Mesendoderm (in vitro differentiated cells): ENCODE results near the gene XXYLT1.
A peak's percentile ranks its signal among the peaks of the same experiment; 100 is the strongest.

Source experiments
- DNase-seq: peaks from one replicate; pipeline ENCODE4 v3.0.0; 2013
- H2AK5ac ChIP-seq: 2 replicates; pipeline ENCODE4 v1.6.1; 2013; ENCODE audit warnings: low read length, inconsistent platforms
- H2BK120ac ChIP-seq: 2 replicates; pipeline ENCODE4 v1.6.1; 2013; ENCODE audit warnings: low read depth, mild to moderate bottlenecking, low read length, moderate library complexity, mixed read lengths
- H2BK15ac ChIP-seq: replicated peaks from 2 replicates; pipeline ENCODE4 v1.6.1; 2013; ENCODE audit warnings: low read depth, mild to moderate bottlenecking, moderate library complexity
- H2BK5ac ChIP-seq: 2 replicates; pipeline ENCODE4 v1.6.1; 2013; ENCODE audit warnings: low read length, inconsistent platforms
- H3K18ac ChIP-seq: 2 replicates; pipeline ENCODE4 v1.6.1; 2013; ENCODE audit warnings: mild to moderate bottlenecking, low read length, mixed read lengths
- H3K23ac ChIP-seq: one replicate; pipeline ENCODE4 v1.6.1; 2013; ENCODE audit warnings: low read length
- H3K27ac ChIP-seq: 2 replicates; pipeline ENCODE4 v1.5.1; 2013; ENCODE audit warnings: low read depth, mild to moderate bottlenecking, inconsistent platforms, low read length, moderate library complexity
- H3K27me3 ChIP-seq: 2 replicates; pipeline ENCODE4 v1.6.1; 2013; ENCODE audit warnings: low read length, control low read depth, mild to moderate bottlenecking, inconsistent platforms; ENCODE audit not compliant: insufficient read depth, poor library complexity
- H3K36me3 ChIP-seq: 2 replicates; pipeline ENCODE4 v1.6.1; 2013; ENCODE audit warnings: low read length, inconsistent platforms; ENCODE audit not compliant: control insufficient read depth, insufficient read depth
- H3K4ac ChIP-seq: one replicate; pipeline ENCODE4 v1.6.1; 2013; ENCODE audit warnings: low read depth, mild to moderate bottlenecking, low read length, moderate library complexity
- H3K4me1 ChIP-seq: 2 replicates; pipeline ENCODE4 v1.6.1; 2013; ENCODE audit warnings: low read depth, low read length, inconsistent platforms; ENCODE audit not compliant: control insufficient read depth
- H3K4me2 ChIP-seq: 2 replicates; pipeline ENCODE4 v1.6.1; 2013; ENCODE audit warnings: low read length
- H3K4me3 ChIP-seq: 2 replicates; pipeline ENCODE4 v1.5.1; 2013; ENCODE audit warnings: mild to moderate bottlenecking, low read length
- H3K56ac ChIP-seq: one replicate; pipeline ENCODE4 v1.6.1; 2013; ENCODE audit warnings: low read length
- H3K79me1 ChIP-seq: 2 replicates; pipeline ENCODE4 v1.6.1; 2013; ENCODE audit warnings: low read length, inconsistent platforms
- H3K79me2 ChIP-seq: 2 replicates; pipeline ENCODE4 v1.6.1; 2013; ENCODE audit warnings: mild to moderate bottlenecking, low read length; ENCODE audit not compliant: control insufficient read depth, insufficient read depth
- H3K9ac ChIP-seq: 2 replicates; pipeline ENCODE4 v1.6.1; 2013; ENCODE audit warnings: low read length, inconsistent platforms
- H4K5ac ChIP-seq: one replicate; pipeline ENCODE4 v1.6.1; 2013; ENCODE audit warnings: low read length
- H4K8ac ChIP-seq: one replicate; pipeline ENCODE4 v1.6.1; 2013; ENCODE audit warnings: low read depth, mild to moderate bottlenecking, control low read depth, low read length, moderate library complexity
- WGBS: extraction: QIAGEN DNeasy Blood & Tissue Kit; methylation state at CpG from one replicate; pipeline ENCODE4 v1.1.7; 2013; ENCODE audit warnings: low lambda C conversion rate, missing lambda C conversion rate; ENCODE audit not compliant: insufficient coverage; ENCODE audit errors: extremely low coverage; 5-methylcytosine and 5-hydroxymethylcytosine counted together

Gene XXYLT1

DNA sequence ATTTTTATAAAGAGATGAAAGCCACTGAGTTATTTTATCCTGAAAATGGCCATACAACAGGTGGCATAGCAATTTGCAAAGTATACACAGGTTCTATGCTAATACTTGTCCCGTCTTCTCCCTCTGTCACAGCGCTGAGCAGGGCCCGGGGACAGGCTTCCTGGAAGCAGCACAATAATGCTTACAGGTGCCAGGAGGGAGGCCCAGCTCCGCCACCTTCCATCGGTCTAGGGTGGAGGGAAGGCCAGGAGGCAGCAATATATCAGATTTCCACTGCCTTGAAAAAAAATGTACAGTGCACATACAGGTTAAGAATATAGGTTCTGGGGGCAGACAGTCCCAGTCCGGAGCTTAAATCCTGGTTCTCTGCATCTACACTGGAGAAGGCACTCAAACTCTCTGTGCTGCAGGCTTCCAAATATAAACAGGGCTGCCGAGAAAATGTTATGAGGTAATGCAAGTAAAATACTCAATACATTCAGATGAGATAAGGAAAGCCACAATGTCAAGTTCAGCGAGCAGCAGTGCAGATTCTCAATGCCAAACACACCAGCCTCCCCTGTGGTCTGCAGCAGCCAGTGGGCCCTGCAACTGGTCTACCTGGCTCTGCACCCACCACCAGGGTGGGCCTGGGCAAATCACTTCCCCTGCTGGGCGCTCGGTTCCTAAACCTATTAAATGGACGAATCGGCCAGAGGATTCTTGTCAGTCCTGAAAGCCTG, 189.6 kb downstream of the XXYLT1 start:
- H3K27me3 ChIP-seq = no peaks in the 10 kb centered on the region
- no peak overlapping the region for H2BK120ac ChIP-seq
- H3K4ac ChIP-seq = no peak overlapping the region
- H3K4me3 ChIP-seq = no peak overlapping the region
- no peak overlapping the region for H3K18ac ChIP-seq
- no peak overlapping the region for H2BK5ac ChIP-seq
- H4K5ac ChIP-seq = no peak overlapping the region
- no peaks in the 10 kb centered on the region for H3K79me2 ChIP-seq
- no peaks in the 10 kb centered on the region for H3K4me1 ChIP-seq
- no peak overlapping the region for H3K9ac ChIP-seq
- H3K23ac ChIP-seq = no peak overlapping the region
- no peak overlapping the region for H2AK5ac ChIP-seq
- H2BK15ac ChIP-seq = no peak overlapping the region
- no peak overlapping the region for H4K8ac ChIP-seq
- peaks cover 4% of the 10 kb centered on the region for H3K79me1 ChIP-seq
- DNase-seq = no peak
- WGBS = no CpG with 5 or more reads among the region's 12 CpGs
- H3K56ac ChIP-seq = no peak overlapping the region
- H3K27ac ChIP-seq = no peak overlapping the region
- H3K36me3 ChIP-seq = no peaks in the 10 kb centered on the region
- no peak overlapping the region for H3K4me2 ChIP-seq

DNA sequence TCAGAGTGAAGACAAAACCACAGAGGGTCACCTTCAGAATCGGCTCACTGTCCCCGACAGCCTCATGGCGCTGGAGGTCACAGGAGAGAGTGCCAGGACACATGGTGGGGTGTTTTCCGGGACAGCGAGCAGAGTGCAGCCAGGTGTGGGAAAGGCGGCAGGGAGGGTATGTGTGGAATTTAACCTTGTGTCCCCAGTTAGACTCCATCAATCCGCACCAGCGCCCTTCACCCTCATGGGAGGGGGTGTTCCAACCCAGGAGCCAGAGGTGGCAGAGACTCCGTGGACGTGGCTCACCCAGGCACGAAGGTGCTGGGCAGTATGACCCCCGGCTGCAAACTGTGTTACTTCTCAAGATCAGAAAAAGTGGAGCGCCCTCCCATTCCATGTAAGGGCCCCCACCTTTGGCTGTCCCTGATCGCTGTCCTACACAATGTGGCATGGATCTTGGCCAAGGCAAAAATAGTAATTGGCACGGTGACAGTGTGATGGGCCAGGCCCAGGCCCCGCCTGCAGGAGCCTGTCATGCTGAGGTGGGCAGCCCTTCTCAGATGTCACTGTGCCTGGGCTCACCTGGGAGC, 190.3 kb downstream of the XXYLT1 start:
- Histone ChIP-seq H3K56ac (peak overlapping the region; percentile 37), H4K5ac (no peak overlapping the region), H3K4me3 (no peak overlapping the region), H3K27ac (no peak overlapping the region), H2BK120ac (no peak overlapping the region), H3K4me1 (no peaks in the 10 kb centered on the region), H3K23ac (no peak overlapping the region), H4K8ac (no peak overlapping the region), H3K4ac (no peak overlapping the region), H2BK5ac (no peak overlapping the region), H3K27me3 (no peaks in the 10 kb centered on the region), H3K18ac (no peak overlapping the region), H3K79me2 (no peaks in the 10 kb centered on the region), H3K79me1 (peaks cover 4% of the 10 kb centered on the region), H2BK15ac (no peak overlapping the region), H3K4me2 (no peak overlapping the region), H2AK5ac (no peak overlapping the region), H3K36me3 (no peaks in the 10 kb centered on the region), H3K9ac (no peak overlapping the region)
- no peak for DNase-seq
- no CpG with 5 or more reads among the region's 16 CpGs for WGBS

DNA sequence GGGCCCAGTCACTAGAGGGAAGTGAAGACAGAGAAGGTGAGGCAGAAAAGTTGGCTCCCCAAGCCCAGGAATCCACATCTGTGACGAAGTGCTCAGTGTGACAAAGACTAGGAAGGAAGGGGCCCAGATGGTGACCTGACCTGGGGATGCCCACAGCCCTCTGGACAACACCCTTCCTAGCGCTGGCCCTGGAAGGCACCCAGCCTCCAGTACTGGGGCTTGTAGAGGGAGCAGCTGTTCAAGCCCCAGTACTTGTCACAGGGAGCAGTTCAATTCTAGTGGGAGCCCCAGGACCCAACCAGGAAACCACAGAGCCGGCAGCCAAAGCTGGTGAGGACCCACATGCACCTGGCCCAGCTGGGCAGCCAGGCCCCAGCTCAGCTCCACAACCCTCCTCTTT, 190.8 kb downstream of the XXYLT1 start:
- H3K27ac ChIP-seq = no peak overlapping the region
- H3K79me2 ChIP-seq = no peaks in the 10 kb centered on the region
- H3K56ac ChIP-seq = no peak overlapping the region
- H3K4me1 ChIP-seq = no peaks in the 10 kb centered on the region
- no peak overlapping the region for H3K23ac ChIP-seq
- H2BK15ac ChIP-seq = no peak overlapping the region
- H3K79me1 ChIP-seq = peaks cover 4% of the 10 kb centered on the region
- H3K4me2 ChIP-seq = no peak overlapping the region
- no peak overlapping the region for H3K9ac ChIP-seq
- no peak overlapping the region for H2BK120ac ChIP-seq
- no peaks in the 10 kb centered on the region for H3K27me3 ChIP-seq
- DNase-seq = no peak
- H3K4me3 ChIP-seq = no peak overlapping the region
- H3K36me3 ChIP-seq = no peaks in the 10 kb centered on the region
- H4K5ac ChIP-seq = no peak overlapping the region
- H3K18ac ChIP-seq = no peak overlapping the region
- WGBS = no CpG with 5 or more reads among the region's 3 CpGs
- H3K4ac ChIP-seq = no peak overlapping the region
- no peak overlapping the region for H2AK5ac ChIP-seq
- no peak overlapping the region for H2BK5ac ChIP-seq
- H4K8ac ChIP-seq = no peak overlapping the region

DNA sequence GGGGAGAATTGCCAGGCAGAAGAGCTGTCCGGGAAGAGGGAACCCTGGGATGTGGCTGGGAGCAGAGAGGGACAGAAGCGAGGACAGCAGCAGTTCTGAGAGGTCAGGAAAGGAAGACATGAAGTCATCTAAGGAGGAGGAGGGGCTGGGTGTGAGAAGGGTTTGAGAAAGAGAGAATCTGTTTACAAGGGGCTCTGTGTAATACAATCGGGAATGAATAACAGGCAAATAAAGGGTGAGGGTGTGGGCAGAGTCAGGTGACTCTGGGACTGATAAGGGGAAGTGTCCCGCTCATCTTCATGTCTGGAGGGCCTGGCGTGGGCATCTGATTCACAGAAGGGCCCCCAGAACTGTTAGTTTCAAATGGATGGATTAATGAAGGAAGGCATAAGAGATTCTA, 191.3 kb downstream of the XXYLT1 start:
- no peak overlapping the region for H2BK5ac ChIP-seq
- no peak overlapping the region for H3K27ac ChIP-seq
- H2BK15ac ChIP-seq = no peak overlapping the region

DNA sequence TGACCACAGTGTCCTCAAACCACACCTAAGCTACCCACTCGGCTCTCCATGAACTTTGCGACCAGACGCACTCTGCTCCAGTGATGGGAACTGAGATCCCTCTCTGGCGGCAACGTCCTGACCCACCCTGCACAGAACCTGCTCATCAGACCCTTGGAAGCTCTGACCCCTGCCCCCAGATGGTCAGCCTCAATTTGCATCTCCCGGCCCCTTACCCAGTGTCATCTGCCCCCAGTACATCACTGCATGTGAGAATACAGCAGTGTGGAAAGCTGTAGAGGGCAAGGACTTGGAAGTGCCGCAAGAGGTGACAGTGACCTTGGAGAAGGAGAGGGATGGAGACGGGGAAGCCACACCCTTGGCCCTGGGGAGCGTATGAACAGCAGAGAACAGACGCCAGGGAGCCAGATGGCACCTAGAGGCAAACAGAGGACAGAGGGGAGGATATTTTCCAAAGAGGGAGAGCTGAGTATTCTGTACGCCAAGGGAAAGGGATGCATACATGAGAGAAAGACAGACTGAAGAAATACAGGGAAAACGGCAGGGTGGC, 192.0 kb downstream of the XXYLT1 start:
- no peak overlapping the region for H3K23ac ChIP-seq
- H4K5ac ChIP-seq = no peak overlapping the region
- no peaks in the 10 kb centered on the region for H3K27me3 ChIP-seq
- H3K4ac ChIP-seq = no peak overlapping the region
- H2BK15ac ChIP-seq = no peak overlapping the region
- H3K36me3 ChIP-seq = no peaks in the 10 kb centered on the region
- no peak overlapping the region for H2AK5ac ChIP-seq
- no peak overlapping the region for H4K8ac ChIP-seq
- H3K56ac ChIP-seq = no peak overlapping the region
- H2BK5ac ChIP-seq = no peak overlapping the region
- no peak overlapping the region for H3K27ac ChIP-seq
- H3K9ac ChIP-seq = no peak overlapping the region
- H3K79me1 ChIP-seq = peaks cover 4% of the 10 kb centered on the region
- no CpG with 5 or more reads among the region's 12 CpGs for WGBS
- H2BK120ac ChIP-seq = no peak overlapping the region
- no peak for DNase-seq
- no peaks in the 10 kb centered on the region for H3K4me1 ChIP-seq
- H3K18ac ChIP-seq = no peak overlapping the region
- no peak overlapping the region for H3K4me3 ChIP-seq
- H3K79me2 ChIP-seq = no peaks in the 10 kb centered on the region
- no peak overlapping the region for H3K4me2 ChIP-seq

More for the DNA sequence above, 191.3 kb downstream of the XXYLT1 start:
- no peaks in the 10 kb centered on the region for H3K36me3 ChIP-seq
- H4K8ac ChIP-seq = no peak overlapping the region
- peak overlapping the region; percentile 56 for H3K56ac ChIP-seq
- no peaks in the 10 kb centered on the region for H3K4me1 ChIP-seq
- H3K18ac ChIP-seq = no peak overlapping the region
- no peak overlapping the region for H3K4me3 ChIP-seq
- no peak overlapping the region for H2BK120ac ChIP-seq
- no peak overlapping the region for H3K4ac ChIP-seq
- H3K4me2 ChIP-seq = no peak overlapping the region
- no peaks in the 10 kb centered on the region for H3K27me3 ChIP-seq
- H4K5ac ChIP-seq = no peak overlapping the region
- peaks cover 4% of the 10 kb centered on the region for H3K79me1 ChIP-seq
- DNase-seq = no peak
- WGBS = no CpG with 5 or more reads among the region's 5 CpGs
- H3K9ac ChIP-seq = no peak overlapping the region
- H2AK5ac ChIP-seq = no peak overlapping the region
- no peaks in the 10 kb centered on the region for H3K79me2 ChIP-seq
- no peak overlapping the region for H3K23ac ChIP-seq
